ENCODE data around the gene NUS1. TPM values are rescaled to one million over a fixed set of nuclear protein-coding genes. Genes with fewer than 3 reads are reported as not detected.
A peak's percentile ranks its signal among the peaks of the same experiment; 100 is the strongest.
"Not testable (repeated sequence)": the region's sequence is repeated elsewhere in the genome, so short reads cannot be mapped to it uniquely, and the experiment has no call there.

Gene NUS1
- total RNA-seq, 1 experiment from 2014 or later, result 41.1 TPM

DNA sequence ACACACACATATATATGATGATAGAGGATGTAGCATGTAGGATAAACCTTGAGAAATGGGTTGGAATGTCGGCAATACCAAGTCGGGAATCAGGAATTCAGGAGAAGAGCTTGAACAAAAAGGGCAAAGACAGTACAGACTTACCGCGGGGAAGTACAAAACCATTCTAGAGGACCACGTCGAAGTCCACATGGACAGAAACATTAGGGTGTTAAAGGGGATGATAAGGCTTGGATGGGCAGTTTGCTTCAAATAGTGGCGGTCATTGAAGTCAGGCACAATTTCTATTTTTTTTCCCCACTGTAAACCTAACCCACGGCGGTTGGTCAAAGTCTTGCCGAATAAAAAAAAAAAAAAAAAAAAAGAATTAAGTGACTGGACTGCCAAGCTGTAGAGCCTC is 766 bp upstream of the NUS1 start:
- H3K9me3 ChIP-seq, result no peaks in the 10 kb centered on the region
- Mint-ChIP-seq H3K27ac (ENCODE audit: unreplicated experiment) (peak overlapping the region; percentile 88), H3K4me1 (ENCODE audit: low read depth, unreplicated experiment) (peaks cover 21% of the 10 kb centered on the region), H3K4me3 (ENCODE audit: unreplicated experiment) (peak overlapping the region; percentile 80), H3K27me3 (ENCODE audit: insufficient read depth, unreplicated experiment) (no peaks in the 10 kb centered on the region), H3K36me3 (ENCODE audit: insufficient read depth, unreplicated experiment) (peaks cover 21% of the 10 kb centered on the region), H3K9me3 (ENCODE audit: unreplicated experiment) (no peaks in the 10 kb centered on the region)
- TSS peak; percentile 61 for BruUV-seq (replicated peaks)
- intact Hi-C loops (cut with micrococcal nuclease; ENCODE audit: unreplicated experiment), result loop anchor here (2.0 kb wide), 1 partner anchor 224 kb away; no protein-coding TSS in a partner anchor
- peak overlapping the region; percentile 86 for H3K4me3 ChIP-seq (ENCODE audit: low read depth, low read length)
- H3K36me3 ChIP-seq (ENCODE audit: control insufficient read depth, insufficient read depth, low read length), result no peaks in the 10 kb centered on the region
- ChIA-PET CTCF (interaction anchor here (0.6 kb wide), 1 partner anchor 242 kb away, joined by 3 read pairs; no protein-coding TSS in a partner anchor), POLR2A (interaction anchor here (0.6 kb wide), 1 partner anchor 1430 kb away, joined by 6 read pairs; no protein-coding TSS in a partner anchor)
- peak in 1 of 2 experiments; percentile 3 for DNase-seq
- peaks cover 6% of the 10 kb centered on the region; the same call in 1 of the 2 replicates for H3K4me1 ChIP-seq
- no peaks in the 10 kb centered on the region for H3K27me3 ChIP-seq (replicated peaks; ENCODE audit: control insufficient read depth, insufficient read depth, low read length)
- TF ChIP-seq, protein P1, sequence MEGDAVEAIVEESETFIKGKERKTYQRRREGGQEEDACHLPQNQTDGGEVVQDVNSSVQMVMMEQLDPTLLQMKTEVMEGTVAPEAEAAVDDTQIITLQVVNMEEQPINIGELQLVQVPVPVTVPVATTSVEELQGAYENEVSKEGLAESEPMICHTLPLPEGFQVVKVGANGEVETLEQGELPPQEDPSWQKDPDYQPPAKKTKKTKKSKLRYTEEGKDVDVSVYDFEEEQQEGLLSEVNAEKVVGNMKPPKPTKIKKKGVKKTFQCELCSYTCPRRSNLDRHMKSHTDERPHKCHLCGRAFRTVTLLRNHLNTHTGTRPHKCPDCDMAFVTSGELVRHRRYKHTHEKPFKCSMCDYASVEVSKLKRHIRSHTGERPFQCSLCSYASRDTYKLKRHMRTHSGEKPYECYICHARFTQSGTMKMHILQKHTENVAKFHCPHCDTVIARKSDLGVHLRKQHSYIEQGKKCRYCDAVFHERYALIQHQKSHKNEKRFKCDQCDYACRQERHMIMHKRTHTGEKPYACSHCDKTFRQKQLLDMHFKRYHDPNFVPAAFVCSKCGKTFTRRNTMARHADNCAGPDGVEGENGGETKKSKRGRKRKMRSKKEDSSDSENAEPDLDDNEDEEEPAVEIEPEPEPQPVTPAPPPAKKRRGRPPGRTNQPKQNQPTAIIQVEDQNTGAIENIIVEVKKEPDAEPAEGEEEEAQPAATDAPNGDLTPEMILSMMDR (IDR thresholded peaks at IDR 0.05; ENCODE audit: insufficient read depth in 1 of 2, low read depth in 1 of 2, low read length in 1 of 2, severe bottlenecking in 1 of 2, unreplicated experiment in 1 of 2), result no peak

DNA sequence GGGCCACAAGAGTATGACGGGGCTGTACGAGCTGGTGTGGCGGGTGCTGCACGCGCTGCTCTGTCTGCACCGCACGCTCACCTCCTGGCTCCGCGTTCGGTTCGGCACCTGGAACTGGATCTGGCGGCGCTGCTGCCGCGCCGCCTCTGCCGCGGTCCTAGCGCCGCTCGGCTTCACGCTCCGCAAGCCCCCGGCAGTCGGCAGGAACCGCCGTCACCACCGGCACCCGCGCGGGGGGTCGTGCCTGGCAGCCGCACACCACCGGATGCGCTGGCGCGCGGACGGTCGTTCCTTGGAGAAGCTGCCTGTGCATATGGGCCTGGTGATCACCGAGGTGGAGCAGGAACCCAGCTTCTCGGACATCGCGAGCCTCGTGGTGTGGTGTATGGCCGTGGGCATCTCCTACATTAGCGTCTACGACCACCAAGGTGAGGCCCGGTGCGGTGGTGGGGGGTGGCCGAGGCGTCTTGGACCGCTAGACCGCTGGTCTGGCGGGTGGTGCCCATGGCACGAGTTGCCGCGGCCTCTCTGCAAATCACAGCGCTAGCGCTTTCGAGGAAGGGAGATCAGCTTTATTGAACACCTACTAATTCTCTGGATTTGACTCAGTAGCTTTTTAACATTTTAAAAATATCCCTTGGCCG is 511 bp downstream of the NUS1 start:
- POLR2A ChIA-PET; BruUV-seq (replicated peaks); H3K9me3 Mint-ChIP-seq (ENCODE audit: unreplicated experiment); H3K9me3 ChIP-seq; H3K27me3 ChIP-seq (replicated peaks; ENCODE audit: control insufficient read depth, insufficient read depth, low read length); CTCF ChIA-PET; H3K36me3 ChIP-seq (ENCODE audit: control insufficient read depth, insufficient read depth, low read length); H3K27me3 Mint-ChIP-seq (ENCODE audit: insufficient read depth, unreplicated experiment); H3K4me1 ChIP-seq: not testable (repeated sequence)
- H3K4me3 ChIP-seq (ENCODE audit: low read depth, low read length), result peak overlapping the region; percentile 86
- peaks cover 21% of the 10 kb centered on the region for H3K36me3 Mint-ChIP-seq (ENCODE audit: insufficient read depth, unreplicated experiment)
- intact Hi-C loops (cut with micrococcal nuclease; ENCODE audit: unreplicated experiment), result loop anchor here (1.0 to 2.0 kb wide), 2 partner anchors 73 to 225 kb away; partner anchors contain the start of gene GOPC
- H3K4me1 Mint-ChIP-seq (ENCODE audit: low read depth, unreplicated experiment), result peaks cover 21% of the 10 kb centered on the region
- peak overlapping the region; percentile 88 for H3K27ac Mint-ChIP-seq (ENCODE audit: unreplicated experiment)
- DNase-seq, result peak in 1 of 2 experiments; percentile 11
- peak overlapping the region; percentile 80 for H3K4me3 Mint-ChIP-seq (ENCODE audit: unreplicated experiment)

DNA sequence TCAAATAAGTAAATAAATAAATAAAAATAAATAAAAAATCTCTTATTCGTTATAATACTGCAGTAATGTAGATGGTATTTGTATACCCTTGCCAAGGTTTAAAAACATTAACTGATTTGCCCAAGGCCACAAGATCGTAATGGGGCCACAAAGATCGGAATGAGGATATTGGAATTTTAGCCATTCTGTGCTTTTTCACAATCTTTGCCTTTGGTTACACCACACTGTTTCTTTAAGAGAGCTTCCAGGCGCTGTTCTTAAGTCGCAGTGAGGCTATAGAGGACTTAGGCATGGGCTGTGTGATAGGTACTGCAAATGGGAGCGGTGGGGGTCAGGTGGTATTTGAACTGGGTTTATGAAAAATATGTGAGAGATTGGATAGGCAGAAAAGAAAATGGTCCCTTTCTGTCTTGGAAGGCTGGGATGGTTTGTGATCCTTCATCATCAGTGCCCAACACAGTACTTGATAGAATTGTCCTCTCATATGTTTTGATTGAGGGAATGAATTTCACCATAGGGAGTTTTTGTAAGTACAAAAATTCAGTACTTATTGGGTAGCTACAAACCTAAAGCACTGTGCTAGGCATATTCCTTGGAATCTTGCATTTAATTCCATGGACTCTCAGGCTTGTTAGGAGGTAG is 1.4 kb downstream of the NUS1 start:
- no peaks in the 10 kb centered on the region for H3K9me3 ChIP-seq
- Mint-ChIP-seq H3K27ac (ENCODE audit: unreplicated experiment) (peak overlapping the region; percentile 18), H3K4me3 (ENCODE audit: unreplicated experiment) (peak overlapping the region; percentile 80), H3K9me3 (ENCODE audit: unreplicated experiment) (no peaks in the 10 kb centered on the region), H3K36me3 (ENCODE audit: insufficient read depth, unreplicated experiment) (peaks cover 21% of the 10 kb centered on the region), H3K27me3 (ENCODE audit: insufficient read depth, unreplicated experiment) (no peaks in the 10 kb centered on the region), H3K4me1 (ENCODE audit: low read depth, unreplicated experiment) (peaks cover 21% of the 10 kb centered on the region)
- no peaks in the 10 kb centered on the region for H3K36me3 ChIP-seq (ENCODE audit: control insufficient read depth, insufficient read depth, low read length)
- H3K4me1 ChIP-seq, result peaks cover 6% of the 10 kb centered on the region; the same call in 1 of the 2 replicates
- CTCF ChIA-PET, result no interaction called here
- POLR2A ChIA-PET, result no interaction called here
- intact Hi-C loops (cut with micrococcal nuclease; ENCODE audit: unreplicated experiment), result no loop called here
- TF ChIP-seq, protein P1 (IDR thresholded peaks at IDR 0.05; ENCODE audit: insufficient read depth in 1 of 2, low read depth in 1 of 2, low read length in 1 of 2, severe bottlenecking in 1 of 2, unreplicated experiment in 1 of 2), result no peak
- no peak for DNase-seq
- no peaks in the 10 kb centered on the region for H3K27me3 ChIP-seq (replicated peaks; ENCODE audit: control insufficient read depth, insufficient read depth, low read length)
- H3K4me3 ChIP-seq (ENCODE audit: low read depth, low read length), result peak overlapping the region; percentile 86
- BruUV-seq (replicated peaks), result TSS peak; percentile 32
